ENCODE data around the gene LRRN3. TPM values are rescaled to one million over a fixed set of nuclear protein-coding genes. Genes with fewer than 3 reads are reported as not detected.

The LRRN3 gene
- total RNA-seq, 1 donor from 2014 or later = 132 TPM

- intact Hi-C loops (cut with micrococcal nuclease) = no loop called here
Measured at GRCh38 chr7:111076205-111076604, 14.7 kb upstream of the LRRN3 start.

GRCh38 chr7:111077001-111077400 lies 13.9 kb upstream of the LRRN3 start:
- intact Hi-C loops (cut with micrococcal nuclease) = no loop called here

- intact Hi-C loops (cut with micrococcal nuclease) = loop anchor here (5.0 to 10.0 kb wide), 2 partner anchors 173 to 1374 kb away; partner anchors contain the start of gene IFRD1
Measured at GRCh38 chr7:111080495-111081105, 10.3 kb upstream of the LRRN3 start.

GRCh38 chr7:111081546-111082267 lies 9.2 kb upstream of the LRRN3 start:
- intact Hi-C loops (cut with micrococcal nuclease) = loop anchor here (2.0 to 10.0 kb wide), 4 partner anchors 105 to 1373 kb away; partner anchors contain the start of genes IFRD1 and IMMP2L

- intact Hi-C loops (cut with micrococcal nuclease) = loop anchor here (2.0 to 10.0 kb wide), 4 partner anchors 106 to 1372 kb away; partner anchors contain the start of genes IFRD1 and IMMP2L
Measured at GRCh38 chr7:111082351-111082750, 8.6 kb upstream of the LRRN3 start.

- intact Hi-C loops (cut with micrococcal nuclease) = loop anchor here (1.0 to 10.0 kb wide), 8 partner anchors 8 to 1371 kb away; partner anchors contain the start of genes IFRD1, IMMP2L and LRRN3
Measured at GRCh38 chr7:111083413-111083812, 7.5 kb upstream of the LRRN3 start.

GRCh38 chr7:111085356-111085755 lies 5.6 kb upstream of the LRRN3 start:
- intact Hi-C loops (cut with micrococcal nuclease) = loop anchor here (10.0 kb wide), 1 partner anchor 1369 kb away; the partner anchor contains the start of gene IFRD1

- intact Hi-C loops (cut with micrococcal nuclease) = loop anchor here (10.0 kb wide), 1 partner anchor 1368 kb away; the partner anchor contains the start of gene IFRD1
Measured at GRCh38 chr7:111086532-111086931, 4.4 kb upstream of the LRRN3 start.

- intact Hi-C loops (cut with micrococcal nuclease) = loop anchor here (1.0 to 10.0 kb wide), 2 partner anchors 398 to 1366 kb away; partner anchors contain the start of gene IFRD1
Measured at GRCh38 chr7:111088328-111088727, 2.6 kb upstream of the LRRN3 start.

- intact Hi-C loops (cut with micrococcal nuclease) = loop anchor here (1.0 to 10.0 kb wide), 7 partner anchors 16 to 1365 kb away; partner anchors contain the start of genes IFRD1 and IMMP2L
Measured at GRCh38 chr7:111089822-111090426, 1.0 kb upstream of the LRRN3 start.

GRCh38 chr7:111091593-111092358 lies 849 bp downstream of the LRRN3 start:
- intact Hi-C loops (cut with micrococcal nuclease) = loop anchor here (1.0 to 5.0 kb wide), 6 partner anchors 8 to 646 kb away; partner anchors contain the start of gene IMMP2L

GRCh38 chr7:111092406-111093236 lies 1.7 kb downstream of the LRRN3 start:
- intact Hi-C loops (cut with micrococcal nuclease) = loop anchor here (5.0 kb wide), 2 partner anchors 45 to 645 kb away; no protein-coding TSS in a partner anchor

- intact Hi-C loops (cut with micrococcal nuclease) = loop anchor here (5.0 kb wide), 2 partner anchors 44 to 644 kb away; no protein-coding TSS in a partner anchor
Measured at GRCh38 chr7:111093496-111093895, 2.6 kb downstream of the LRRN3 start.

- intact Hi-C loops (cut with micrococcal nuclease) = loop anchor here (5.0 kb wide), 2 partner anchors 43 to 643 kb away; no protein-coding TSS in a partner anchor
Measured at GRCh38 chr7:111094419-111094818, 3.5 kb downstream of the LRRN3 start.

GRCh38 chr7:111096997-111097396 lies 6.1 kb downstream of the LRRN3 start:
- intact Hi-C loops (cut with micrococcal nuclease) = no loop called here

GRCh38 chr7:111098011-111098925 lies 7.3 kb downstream of the LRRN3 start:
- intact Hi-C loops (cut with micrococcal nuclease) = loop anchor here (1.0 to 2.0 kb wide), 3 partner anchors 503 to 1253 kb away; no protein-coding TSS in a partner anchor

GRCh38 chr7:111098926-111099250 lies 8.0 kb downstream of the LRRN3 start:
- intact Hi-C loops (cut with micrococcal nuclease) = loop anchor here (1.0 to 2.0 kb wide), 3 partner anchors 504 to 1254 kb away; no protein-coding TSS in a partner anchor

- intact Hi-C loops (cut with micrococcal nuclease) = no loop called here
Measured at GRCh38 chr7:111101856-111102646, 11.1 kb downstream of the LRRN3 start.

Measured in T-helper 2 cell treated with Interferon-gamma antibody and Interleukin-4, amounts not matched to agents 100 ng/mL and 5 ng/mL, for 36 hours (primary cell).